HepG2 (cell line): ENCODE measurements around the gene PYGB. TPM values are rescaled to one million over a fixed set of nuclear protein-coding genes. Genes with fewer than 3 reads are reported as not detected.

Experiments
- ATAC-seq: fragments of 200-7000 bp; cut with Tn5 transposase; 3 replicates; pipeline ENCODE4 v1.9.1; 2020; ENCODE audit warnings: mild to moderate bottlenecking, moderate library complexity
- BruUV-seq: library from RNA; stranded (reverse); fragments of 400-500 nt; replicated peaks from 2 replicates; lab custom pipeline; 2021; lab: Mats Ljungman, UMichigan
- CTCF ChIA-PET: fragments of 300-600 bp; formaldehyde crosslinking; extraction: SDS; loops from one replicate; lab custom pipeline; 2021; ENCODE audit warnings: low total read pairs, inconsistent platforms, low intra/inter-chr PET ratio; lab: Yijun Ruan, JAX
- POLR2A ChIA-PET: fragments of 350-600 bp; sonication (Branson Sonifier 250); formaldehyde crosslinking; loops from one replicate; lab custom pipeline; 2020; ENCODE audit warnings: antibody characterized with exemption, inconsistent platforms; lab: Yijun Ruan, JAX
- DNase-seq: peaks from one replicate; pipeline ENCODE4 v3.0.0-alpha.2; 2015; ENCODE audit warnings: low spot score
- FAIRE-seq: peaks from 3 replicates; lab custom pipeline; 2011; peaks lifted over from hg19 to GRCh38; lab: Jason Lieb, UNC
- H2AFZ ChIP-seq: one replicate; pipeline ENCODE4 v1.6.1; 2011; ENCODE audit warnings: low read length, inconsistent platforms
- H3K27ac ChIP-seq: fragments of 300-600 bp; 3 replicates; pipeline ENCODE4 v1.8.0; 2011; ENCODE audit warnings: mixed run types, mild to moderate bottlenecking, mixed read lengths, low read length, inconsistent platforms; ENCODE audit not compliant: insufficient read depth; ENCODE audit errors: extremely low read length
- H3K27me3 ChIP-seq, 2 experiments: fragments of 200-600 bp in 1 of 2; 2 replicates in 1 of 2; 3 replicates in 1 of 2; pipeline versions ENCODE4 v1.6.0 to v1.8.0; 2011; ENCODE audit warnings: low read length in 2 of 2, mild to moderate bottlenecking in 2 of 2, moderate library complexity in 2 of 2, inconsistent platforms in 1 of 2; ENCODE audit not compliant: insufficient read depth in 2 of 2, control insufficient read depth in 1 of 2
- H3K36me3 ChIP-seq, 2 experiments: fragments of 200-600 bp in 1 of 2; replicated peaks in 1 of 2; 2 replicates in 1 of 2; 3 replicates in 1 of 2; pipeline versions ENCODE4 v1.5.1 to v1.8.0; 2011; ENCODE audit warnings: low read length in 2 of 2, inconsistent platforms in 1 of 2; ENCODE audit not compliant: insufficient read depth in 2 of 2, control insufficient read depth in 1 of 2
- H3K4me1 ChIP-seq: 2 replicates; pipeline ENCODE4 v1.5.1; 2012; ENCODE audit warnings: low read length, inconsistent platforms; ENCODE audit not compliant: insufficient read depth
- H3K4me2 ChIP-seq: 2 replicates; pipeline ENCODE4 v1.6.0; 2011; ENCODE audit warnings: low read depth, low read length, inconsistent platforms
- H3K4me3 ChIP-seq, 3 experiments: fragments of 200-600 bp in 1 of 3; sonication (generic), shearing (Covaris generic) in 1 of 3; replicated peaks in 1 of 3; 2 replicates each; pipeline ENCODE4 v1.5.1; 2011 to 2016; ENCODE audit warnings: low read length in 3 of 3, inconsistent platforms in 2 of 3, low read depth in 2 of 3, mild to moderate bottlenecking in 2 of 3, control low read depth in 1 of 3, mixed read lengths in 1 of 3; ENCODE audit not compliant: insufficient read depth in 1 of 3
- H3K79me2 ChIP-seq: one replicate; pipeline ENCODE4 v1.6.1; 2011; ENCODE audit warnings: low read length, inconsistent platforms; ENCODE audit not compliant: insufficient read depth
- H3K9ac ChIP-seq: 2 replicates; pipeline ENCODE4 v1.6.0; 2011; ENCODE audit warnings: mild to moderate bottlenecking, low read depth, low read length, inconsistent platforms; ENCODE audit not compliant: insufficient read depth
- H3K9me3 ChIP-seq: 2 replicates; pipeline ENCODE4 v1.5.1; 2012; ENCODE audit warnings: mild to moderate bottlenecking, low read length
- H4K20me1 ChIP-seq: 2 replicates; pipeline ENCODE4 v1.6.0; 2011; ENCODE audit warnings: inconsistent platforms, mild to moderate bottlenecking, low read length, moderate library complexity; ENCODE audit not compliant: insufficient read depth
- AFF4 ChIP-seq: sonication (generic); formaldehyde crosslinking; IDR thresholded peaks from 2 replicates; pipeline ENCODE4 v1.4.0; 2020; ENCODE audit warnings: missing genetic modification reagents
- CREB1 ChIP-seq, 2 experiments: fragments of 450-650 bp in 1 of 2; IDR thresholded peaks; 2 replicates each; pipeline ENCODE4 v1.6.1; 2016 to 2017; ENCODE audit warnings: control low read depth in 1 of 2, mild to moderate bottlenecking in 1 of 2, missing compliant biosample characterization in 1 of 2, missing genetic modification characterization in 1 of 2
- DNMT3B ChIP-seq: conservative IDR thresholded peaks from 2 replicates; pipeline ENCODE4 v1.6.1; 2016; ENCODE audit warnings: missing biosample characterization, control low read depth
- FOXK1 ChIP-seq: sonication (generic); formaldehyde crosslinking; IDR thresholded peaks from 2 replicates; pipeline ENCODE4 v1.4.0; 2020; ENCODE audit warnings: low read depth, missing genetic modification reagents, borderline replicate concordance
- GATA4 ChIP-seq: sonication (generic); IDR thresholded peaks from 2 replicates; pipeline ENCODE4 v1.6.1; 2016; ENCODE audit warnings: antibody characterized with exemption, low read depth, borderline replicate concordance
- GATAD2A ChIP-seq: IDR thresholded peaks from 2 replicates; pipeline ENCODE4 v1.6.1; 2016
- HOXA5 ChIP-seq: sonication (generic); formaldehyde crosslinking; IDR thresholded peaks from 2 replicates; pipeline ENCODE4 v1.4.0; 2020; ENCODE audit warnings: missing genetic modification reagents
- JUN ChIP-seq: sonication (generic); formaldehyde crosslinking; IDR thresholded peaks from 2 replicates; pipeline ENCODE4 v1.4.0; 2020; ENCODE audit warnings: mild to moderate bottlenecking, missing genetic modification reagents
- MATR3 ChIP-seq: sonication (generic); formaldehyde crosslinking; IDR thresholded peaks from 2 replicates; pipeline ENCODE4 v1.4.0; 2020; ENCODE audit warnings: missing genetic modification reagents
- NRL ChIP-seq: sonication (generic); formaldehyde crosslinking; IDR thresholded peaks from 2 replicates; pipeline ENCODE4 v1.5.0; 2020; ENCODE audit warnings: missing genetic modification reagents, mild to moderate bottlenecking, moderate library complexity, borderline replicate concordance
- ONECUT2 ChIP-seq: sonication (generic); formaldehyde crosslinking; IDR thresholded peaks from 2 replicates; pipeline ENCODE4 v1.4.0; 2020; ENCODE audit warnings: missing genetic modification reagents
- TEAD3 ChIP-seq: optimal IDR thresholded peaks from 2 replicates; pipeline ENCODE3; 2016; ENCODE audit warnings: borderline replicate concordance
- ZFP36L1 ChIP-seq: sonication (generic); formaldehyde crosslinking; IDR thresholded peaks from 2 replicates; pipeline ENCODE4 v1.8.0; 2022; ENCODE audit warnings: mild to moderate bottlenecking, missing genetic modification reagents, moderate library complexity
- ZMYM3 ChIP-seq: sonication (generic); formaldehyde crosslinking; IDR thresholded peaks from 2 replicates; pipeline ENCODE4 v1.5.1; 2020; ENCODE audit warnings: mild to moderate bottlenecking, missing genetic modification reagents
- ZNF274 ChIP-seq: sonication (generic); formaldehyde crosslinking; IDR thresholded peaks from 2 replicates; pipeline ENCODE4 v1.5.1; 2020; ENCODE audit warnings: mild to moderate bottlenecking, missing genetic modification reagents
- ZNF572 ChIP-seq: sonication (generic); formaldehyde crosslinking; IDR thresholded peaks from 2 replicates; pipeline ENCODE4 v1.5.1; 2020; ENCODE audit warnings: mild to moderate bottlenecking, missing genetic modification reagents
- ZNF7 ChIP-seq: IDR thresholded peaks from 2 replicates; pipeline ENCODE4 v1.6.1; 2016; ENCODE audit warnings: missing biosample characterization, missing genetic modification reagents
- ZNF879 ChIP-seq: sonication (generic); formaldehyde crosslinking; IDR thresholded peaks from 2 replicates; pipeline ENCODE4 v1.8.1; 2023; ENCODE audit warnings: missing genetic modification reagents
- WGBS: methylation state at CpG from one replicate; pipeline ENCODE4 v1.1.6; 2017; ENCODE audit warnings: low lambda C conversion rate; 5-methylcytosine and 5-hydroxymethylcytosine counted together
- in situ Hi-C: cut with HindIII; loops from 2 replicates; pipeline ENCODE4 v1.10.0; 2017; ENCODE audit warnings: low pct_unique_long_range_greater_than_20kb; ENCODE audit not compliant: extremely low pct_ligation_motif_present
- intact Hi-C: fragments of 100-400 bp; cut with micrococcal nuclease; formaldehyde crosslinking; loops from one replicate; pipeline ENCODE4 v1.10.0; 2022; ENCODE audit not compliant: unreplicated experiment
- polyA plus RNA-seq, 8 experiments: library from polyadenylated mRNA; depleted of rRNA in 3 of 8; stranded (reverse) in 7 of 8; unstranded in 1 of 8; fragments of >200 nt; fragmentation: Illumina TruSeq in 4 of 8; extraction: Trizol in 4 of 8; gene quantifications; 2 replicates each; pipeline versions ENCODE4 v1.2.1 to v1.2.3, GENCODE V29; 2011 to 2016; ENCODE audit warnings: low read depth in 4 of 8, missing spikeins in 1 of 8, mixed read lengths in 1 of 8; ENCODE audit not compliant: insufficient read depth in 1 of 8
- total RNA-seq, 5 experiments: library from RNA; depleted of rRNA; stranded (reverse); fragments of >200 nt; fragmentation: Illumina TruSeq; extraction: Trizol; gene quantifications; 2 replicates each; pipeline ENCODE4 v1.2.3, GENCODE V29; 2016; ENCODE audit warnings: low read depth in 1 of 5
- TF ChIP-seq, protein P1 (sequence below): sonication (generic); formaldehyde crosslinking; IDR thresholded peaks from 2 replicates; pipeline ENCODE4 v1.5.0; 2020; ENCODE audit warnings: mild to moderate bottlenecking, missing genetic modification reagents

The PYGB gene
- total and polyA plus RNA-seq, 2 of the 13 experiments (the other 11 are each of a cell fraction or from before 2014, with no cell fraction given), result 24.2 to 86.3 TPM

DNA sequence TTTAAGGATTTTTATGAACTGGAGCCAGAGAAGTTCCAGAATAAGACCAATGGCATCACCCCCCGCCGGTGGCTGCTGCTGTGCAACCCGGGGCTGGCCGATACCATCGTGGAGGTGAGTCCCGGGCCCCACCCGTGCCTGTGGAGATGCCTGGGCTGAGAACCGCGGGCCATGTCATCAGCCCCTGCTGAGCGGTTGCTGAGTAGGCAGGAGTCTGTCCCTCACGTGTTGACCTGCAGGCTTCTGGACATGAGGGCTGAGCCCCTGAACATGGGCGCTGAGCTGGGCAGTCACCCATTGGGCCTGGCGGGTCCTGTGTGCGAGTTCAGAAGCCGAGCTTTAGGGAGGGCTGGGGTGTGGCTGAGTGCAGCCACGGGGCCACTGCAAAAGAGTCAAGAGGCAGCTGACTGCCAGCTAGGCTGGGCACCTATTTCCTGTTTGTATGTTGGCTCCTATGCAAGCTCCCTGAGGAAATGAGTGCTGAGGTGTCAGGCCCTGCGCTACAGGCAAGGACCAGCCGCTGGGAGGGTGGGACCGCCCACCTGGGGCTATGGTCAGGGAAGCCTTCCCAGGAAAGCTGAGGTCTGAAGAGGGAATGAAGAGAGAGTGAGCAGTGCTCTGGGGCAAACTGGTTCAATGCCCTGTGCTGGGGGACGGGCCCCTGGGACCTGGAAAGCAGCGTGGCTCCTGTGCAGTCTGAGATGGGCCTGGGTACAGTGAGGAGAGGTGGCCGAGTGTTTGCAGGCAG lies 34.3 kb downstream of the PYGB start (continued):
- no peak for TF ChIP-seq AFF4 (CRISPR knock-in tag)
- TF ChIP-seq GATAD2A (CRISPR knock-in tag), result no peak
- TF ChIP-seq ZFP36L1, result no peak
- TF ChIP-seq, protein P1, sequence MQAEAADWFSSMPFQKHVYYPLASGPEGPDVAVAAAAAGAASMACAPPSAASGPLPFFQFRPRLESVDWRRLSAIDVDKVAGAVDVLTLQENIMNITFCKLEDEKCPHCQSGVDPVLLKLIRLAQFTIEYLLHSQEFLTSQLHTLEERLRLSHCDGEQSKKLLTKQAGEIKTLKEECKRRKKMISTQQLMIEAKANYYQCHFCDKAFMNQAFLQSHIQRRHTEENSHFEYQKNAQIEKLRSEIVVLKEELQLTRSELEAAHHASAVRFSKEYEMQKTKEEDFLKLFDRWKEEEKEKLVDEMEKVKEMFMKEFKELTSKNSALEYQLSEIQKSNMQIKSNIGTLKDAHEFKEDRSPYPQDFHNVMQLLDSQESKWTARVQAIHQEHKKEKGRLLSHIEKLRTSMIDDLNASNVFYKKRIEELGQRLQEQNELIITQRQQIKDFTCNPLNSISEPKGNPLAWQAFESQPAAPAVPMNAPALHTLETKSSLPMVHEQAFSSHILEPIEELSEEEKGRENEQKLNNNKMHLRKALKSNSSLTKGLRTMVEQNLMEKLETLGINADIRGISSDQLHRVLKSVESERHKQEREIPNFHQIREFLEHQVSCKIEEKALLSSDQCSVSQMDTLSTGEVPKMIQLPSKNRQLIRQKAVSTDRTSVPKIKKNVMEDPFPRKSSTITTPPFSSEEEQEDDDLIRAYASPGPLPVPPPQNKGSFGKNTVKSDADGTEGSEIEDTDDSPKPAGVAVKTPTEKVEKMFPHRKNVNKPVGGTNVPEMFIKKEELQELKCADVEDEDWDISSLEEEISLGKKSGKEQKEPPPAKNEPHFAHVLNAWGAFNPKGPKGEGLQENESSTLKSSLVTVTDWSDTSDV (CRISPR knock-in tag), result 0 out of 2 replicates have a peak, but pooled peaks have one; percentile 20
- no peak for TF ChIP-seq NRL (CRISPR knock-in tag)
- TF ChIP-seq, all 625 proteins: peak for 3

- 95% methylated on average over 11 of the region's 11 CpGs for WGBS
- ATAC-seq, result no peak
- CTCF ChIA-PET, result no interaction called here
- TF ChIP-seq ZNF879 (CRISPR knock-in tag) (no peak), ZNF572 (no peak), ZNF7 (CRISPR knock-in tag) (no peak), CREB1 (IDR thresholded peaks at IDR 0.05) (no peak), CREB1 (CRISPR knock-in tag; IDR thresholded peaks at IDR 0.05) (no peak), ONECUT2 (no peak), HOXA5 (CRISPR knock-in tag) (no peak), ZMYM3 (CRISPR knock-in tag) (no peak), MATR3 (CRISPR knock-in tag) (no peak), GATA4 (no peak), ZNF274 (CRISPR knock-in tag) (no peak), TEAD3 (CRISPR knock-in tag) (no peak), JUN (CRISPR knock-in tag) (no peak), FOXK1 (CRISPR knock-in tag) (no peak), DNMT3B (no peak)
Observed at GRCh38 chr20:25282796-25283195, 34.9 kb downstream of the PYGB start.

More at GRCh38 chr20:25282796-25283195, 34.9 kb downstream of the PYGB start:
- in situ Hi-C loops, result no loop called here
- Histone ChIP-seq H3K27ac (no peak overlapping the region), H3K36me3 (peaks cover 63 to 94% of the 10 kb centered on the region in 2 experiments), H2AFZ (no peak overlapping the region), H4K20me1 (no peaks in the 10 kb centered on the region), H3K79me2 (no peaks in the 10 kb centered on the region), H3K4me1 (no peaks in the 10 kb centered on the region), H3K9ac (no peak overlapping the region), H3K9me3 (no peaks in the 10 kb centered on the region), H3K27me3 (no peaks in the 10 kb centered on the region), H3K4me2 (no peak overlapping the region), H3K4me3 (no peak overlapping the region)
- FAIRE-seq, result no peak
- BruUV-seq, result no TSS peak
- intact Hi-C loops, result no loop called here
- no peak for DNase-seq
- POLR2A ChIA-PET, result no interaction called here
